ENCODE data around the gene JKAMP.

JKAMP gene

GRCh38 chr14:59481407-59481806, 2.9 kb upstream of the JKAMP start:
- no peak for DNase-seq

GRCh38 chr14:59481871-59482540, 2.3 kb upstream of the JKAMP start:
- DNase-seq, result peak; percentile 81

- peak; percentile 96 for DNase-seq
Observed at GRCh38 chr14:59482541-59483331, 1.6 kb upstream of the JKAMP start.

- peak; percentile 68 for DNase-seq
Observed at GRCh38 chr14:59483363-59483762, 954 bp upstream of the JKAMP start.

GRCh38 chr14:59484639-59485175, 390 bp downstream of the JKAMP start:
- no peak for DNase-seq

- no peak for DNase-seq
Observed at GRCh38 chr14:59490756-59491155, 6.4 kb downstream of the JKAMP start.

GRCh38 chr14:59492384-59492783, 8.1 kb downstream of the JKAMP start:
- no peak for DNase-seq

- DNase-seq, result no peak
Observed at GRCh38 chr14:59500732-59501131, 16.4 kb downstream of the JKAMP start.

GRCh38 chr14:59503256-59503655, 18.9 kb downstream of the JKAMP start:
- DNase-seq, result no peak

- DNase-seq, result peak; percentile 48
Observed at GRCh38 chr14:59507063-59507751, 22.9 kb downstream of the JKAMP start.

- DNase-seq, result no peak
Observed at GRCh38 chr14:59507752-59508103, 23.4 kb downstream of the JKAMP start.

GRCh38 chr14:59509101-59509500, 24.8 kb downstream of the JKAMP start:
- DNase-seq, result no peak

- DNase-seq, result no peak
Observed at GRCh38 chr14:59510001-59510400, 25.7 kb downstream of the JKAMP start.

- no peak for DNase-seq
Observed at GRCh38 chr14:59510966-59511365, 26.6 kb downstream of the JKAMP start.

- DNase-seq, result no peak
Observed at GRCh38 chr14:59511916-59512575, 27.7 kb downstream of the JKAMP start.

GRCh38 chr14:59520224-59520623, 35.9 kb downstream of the JKAMP start:
- DNase-seq, result no peak

- DNase-seq, result no peak
Observed at GRCh38 chr14:59529189-59529588, 44.9 kb downstream of the JKAMP start.

GRCh38 chr14:59530349-59530748, 46.0 kb downstream of the JKAMP start:
- DNase-seq, result no peak

- DNase-seq, result no peak
Observed at GRCh38 chr14:59532419-59532818, 48.1 kb downstream of the JKAMP start.

GRCh38 chr14:59534361-59534987, 50.2 kb downstream of the JKAMP start:
- no peak for DNase-seq

- no peak for DNase-seq
Observed at GRCh38 chr14:59537476-59537875, 53.2 kb downstream of the JKAMP start.

GRCh38 chr14:59538936-59539335, 54.6 kb downstream of the JKAMP start:
- no peak for DNase-seq

Measured in fibroblast of skin of scalp (primary cell).